ENCODE results near the gene SOCS1. TPM values are rescaled to one million over a fixed set of nuclear protein-coding genes. Genes with fewer than 3 reads are reported as not detected.
A peak's percentile ranks its signal among the peaks of the same experiment; 100 is the strongest.

SOCS1 gene
- total RNA-seq, 2 donors from 2014 or later: 16.9 to 22.6 TPM

GRCh38 chr16:11263737-11264136 lies 7.7 kb upstream of the SOCS1 start:
- no peak for DNase-seq (ENCODE audit: low spot score)
- no peak for ATAC-seq (ENCODE audit: insufficient number of reproducible peaks, low FRiP score, low read depth)
- no peak overlapping the region for H3K4me3 ChIP-seq
- no peaks in the 10 kb centered on the region for H3K9me3 ChIP-seq
- H3K27ac ChIP-seq: no peak overlapping the region
- H3K4me1 ChIP-seq (ENCODE audit: control insufficient read depth in 1 of 2, low read depth in 2 of 2): peaks cover 7 to 11% of the 10 kb centered on the region in 2 donors
- no peak for TF ChIP-seq CTCF (IDR thresholded peaks at IDR 0.05)
- no peaks in the 10 kb centered on the region for H3K36me3 ChIP-seq
- no peaks in the 10 kb centered on the region for H3K27me3 ChIP-seq (replicated peaks; ENCODE audit: insufficient read depth)

- DNase-seq (ENCODE audit: low spot score) (no peak), ATAC-seq (ENCODE audit: insufficient number of reproducible peaks, low FRiP score, low read depth) (no peak)
- Histone ChIP-seq H3K9me3 (no peaks in the 10 kb centered on the region), H3K27ac (no peak overlapping the region), H3K4me3 (no peak overlapping the region), H3K36me3 (no peaks in the 10 kb centered on the region), H3K4me1 (ENCODE audit: control insufficient read depth in 1 of 2, low read depth in 2 of 2) (peaks cover 7 to 19% of the 10 kb centered on the region in 2 donors), H3K27me3 (replicated peaks; ENCODE audit: insufficient read depth) (no peaks in the 10 kb centered on the region)
- no peak for TF ChIP-seq CTCF (IDR thresholded peaks at IDR 0.05)
Observed at GRCh38 chr16:11262915-11263314, 6.9 kb upstream of the SOCS1 start.

GRCh38 chr16:11260596-11260966 lies 4.6 kb upstream of the SOCS1 start:
- H3K36me3 ChIP-seq: no peaks in the 10 kb centered on the region
- no peaks in the 10 kb centered on the region for H3K9me3 ChIP-seq
- no peak overlapping the region for H3K27ac ChIP-seq
- H3K4me1 ChIP-seq (ENCODE audit: control insufficient read depth in 1 of 2, low read depth in 2 of 2): peaks cover 7 to 30% of the 10 kb centered on the region in 2 donors
- no peak for TF ChIP-seq CTCF (IDR thresholded peaks at IDR 0.05)
- DNase-seq (ENCODE audit: low spot score) (no peak), ATAC-seq (ENCODE audit: insufficient number of reproducible peaks, low FRiP score, low read depth) (no peak)
- no peak overlapping the region for H3K4me3 ChIP-seq
- no peaks in the 10 kb centered on the region for H3K27me3 ChIP-seq (replicated peaks; ENCODE audit: insufficient read depth)

GRCh38 chr16:11259655-11260595 lies 3.9 kb upstream of the SOCS1 start:
- TF ChIP-seq CTCF (IDR thresholded peaks at IDR 0.05): no peak
- no peak for ATAC-seq (ENCODE audit: insufficient number of reproducible peaks, low FRiP score, low read depth)
- Histone ChIP-seq H3K9me3 (no peaks in the 10 kb centered on the region), H3K27ac (peak overlapping the region; percentile 65), H3K4me3 (no peak overlapping the region), H3K4me1 (ENCODE audit: control insufficient read depth in 1 of 2, low read depth in 2 of 2) (peaks cover 7 to 33% of the 10 kb centered on the region in 2 donors), H3K36me3 (no peaks in the 10 kb centered on the region), H3K27me3 (replicated peaks; ENCODE audit: insufficient read depth) (no peaks in the 10 kb centered on the region)
- no peak for DNase-seq (ENCODE audit: low spot score)

- Histone ChIP-seq H3K27ac (peak overlapping the region; percentile 65), H3K4me1 (ENCODE audit: control insufficient read depth in 1 of 2, low read depth in 2 of 2) (peaks cover 10 to 44% of the 10 kb centered on the region in 2 donors), H3K27me3 (replicated peaks; ENCODE audit: insufficient read depth) (no peaks in the 10 kb centered on the region), H3K36me3 (no peaks in the 10 kb centered on the region), H3K4me3 (peak overlapping the region; percentile 60), H3K9me3 (no peaks in the 10 kb centered on the region)
- no peak for ATAC-seq (ENCODE audit: insufficient number of reproducible peaks, low FRiP score, low read depth)
- TF ChIP-seq CTCF (IDR thresholded peaks at IDR 0.05): no peak
- DNase-seq (ENCODE audit: low spot score): no peak
Observed at GRCh38 chr16:11258553-11259492, 2.8 kb upstream of the SOCS1 start.
